Ishikawa (cell line): Measurements from ENCODE around the gene GPC1.

Source experiments
- CREB1 ChIP-seq: IDR thresholded peaks from 2 replicates; pipeline ENCODE4 v1.6.1; 2012; ENCODE audit warnings: low read depth
- EGR1 ChIP-seq: IDR thresholded peaks from 2 replicates; pipeline ENCODE4 v1.6.1; 2012
- EP300 ChIP-seq: IDR thresholded peaks from 2 replicates; pipeline ENCODE4 v1.6.1; 2012; ENCODE audit warnings: borderline replicate concordance
- FOXM1 ChIP-seq: IDR thresholded peaks from 2 replicates; pipeline ENCODE4 v1.6.1; 2012; ENCODE audit warnings: low read depth, borderline replicate concordance
- NFIC ChIP-seq: IDR thresholded peaks from 2 replicates; pipeline ENCODE4 v1.6.1; 2012
- RAD21 ChIP-seq: IDR thresholded peaks from 2 replicates; pipeline ENCODE4 v1.6.1; 2012; ENCODE audit warnings: low read depth
- TAF1 ChIP-seq: IDR thresholded peaks from 2 replicates; pipeline ENCODE4 v1.6.1; 2012; ENCODE audit warnings: low read depth, mild to moderate bottlenecking
- TCF12 ChIP-seq: IDR thresholded peaks from 2 replicates; pipeline ENCODE4 v1.6.1; 2012; ENCODE audit warnings: low read depth
- TEAD4 ChIP-seq: IDR thresholded peaks from 2 replicates; pipeline ENCODE4 v1.6.1; 2012
- USF1 ChIP-seq: IDR thresholded peaks from 2 replicates; pipeline ENCODE4 v1.6.1; 2012
- YY1 ChIP-seq: IDR thresholded peaks from 2 replicates; pipeline ENCODE4 v1.6.1; 2012; ENCODE audit warnings: low read depth
- ZBTB7A ChIP-seq: IDR thresholded peaks from 2 replicates; pipeline ENCODE4 v1.6.1; 2012; ENCODE audit warnings: low read depth
- TF ChIP-seq, protein P1 (sequence below): IDR thresholded peaks from 2 replicates; pipeline ENCODE4 v1.6.1; 2012
- TF ChIP-seq, protein P2 (sequence below): IDR thresholded peaks from 2 replicates; pipeline ENCODE4 v1.6.1; 2012; ENCODE audit warnings: low read depth, mild to moderate bottlenecking

DNA sequence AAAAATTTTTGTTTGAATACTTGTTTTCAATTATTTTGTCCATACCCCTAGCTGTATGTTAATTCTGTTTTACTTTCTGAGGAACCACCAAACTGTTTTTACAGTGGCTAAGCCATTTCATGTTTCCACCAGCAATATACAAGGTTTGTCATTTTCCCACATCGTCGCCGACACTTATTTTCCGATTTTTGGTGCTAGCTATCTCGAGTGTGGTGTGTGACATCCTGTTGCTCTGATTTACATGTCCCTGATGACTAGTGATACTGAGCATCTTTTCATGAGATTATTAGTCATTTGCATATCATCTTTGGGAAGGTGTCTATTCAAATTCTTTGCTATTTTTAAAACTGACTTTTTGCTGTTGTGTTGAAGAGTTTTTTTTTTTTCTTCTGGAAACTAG lies 7.2 kb upstream of the GPC1 start:
- TF ChIP-seq EP300 (no peak), ZBTB7A (no peak), NFIC (no peak), FOXM1 (no peak), USF1 (no peak), YY1 (no peak), EGR1 (no peak), TAF1 (no peak), TCF12 (no peak), CREB1 (no peak), RAD21 (no peak), TEAD4 (no peak)
- TF ChIP-seq, protein P1, sequence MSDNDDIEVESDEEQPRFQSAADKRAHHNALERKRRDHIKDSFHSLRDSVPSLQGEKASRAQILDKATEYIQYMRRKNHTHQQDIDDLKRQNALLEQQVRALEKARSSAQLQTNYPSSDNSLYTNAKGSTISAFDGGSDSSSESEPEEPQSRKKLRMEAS, result no peak
- TF ChIP-seq, protein P2, sequence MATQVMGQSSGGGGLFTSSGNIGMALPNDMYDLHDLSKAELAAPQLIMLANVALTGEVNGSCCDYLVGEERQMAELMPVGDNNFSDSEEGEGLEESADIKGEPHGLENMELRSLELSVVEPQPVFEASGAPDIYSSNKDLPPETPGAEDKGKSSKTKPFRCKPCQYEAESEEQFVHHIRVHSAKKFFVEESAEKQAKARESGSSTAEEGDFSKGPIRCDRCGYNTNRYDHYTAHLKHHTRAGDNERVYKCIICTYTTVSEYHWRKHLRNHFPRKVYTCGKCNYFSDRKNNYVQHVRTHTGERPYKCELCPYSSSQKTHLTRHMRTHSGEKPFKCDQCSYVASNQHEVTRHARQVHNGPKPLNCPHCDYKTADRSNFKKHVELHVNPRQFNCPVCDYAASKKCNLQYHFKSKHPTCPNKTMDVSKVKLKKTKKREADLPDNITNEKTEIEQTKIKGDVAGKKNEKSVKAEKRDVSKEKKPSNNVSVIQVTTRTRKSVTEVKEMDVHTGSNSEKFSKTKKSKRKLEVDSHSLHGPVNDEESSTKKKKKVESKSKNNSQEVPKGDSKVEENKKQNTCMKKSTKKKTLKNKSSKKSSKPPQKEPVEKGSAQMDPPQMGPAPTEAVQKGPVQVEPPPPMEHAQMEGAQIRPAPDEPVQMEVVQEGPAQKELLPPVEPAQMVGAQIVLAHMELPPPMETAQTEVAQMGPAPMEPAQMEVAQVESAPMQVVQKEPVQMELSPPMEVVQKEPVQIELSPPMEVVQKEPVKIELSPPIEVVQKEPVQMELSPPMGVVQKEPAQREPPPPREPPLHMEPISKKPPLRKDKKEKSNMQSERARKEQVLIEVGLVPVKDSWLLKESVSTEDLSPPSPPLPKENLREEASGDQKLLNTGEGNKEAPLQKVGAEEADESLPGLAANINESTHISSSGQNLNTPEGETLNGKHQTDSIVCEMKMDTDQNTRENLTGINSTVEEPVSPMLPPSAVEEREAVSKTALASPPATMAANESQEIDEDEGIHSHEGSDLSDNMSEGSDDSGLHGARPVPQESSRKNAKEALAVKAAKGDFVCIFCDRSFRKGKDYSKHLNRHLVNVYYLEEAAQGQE, result no peak
